ENCODE results near the gene CXCL14.

Gene CXCL14

GRCh38 chr5:135596157-135596763, 17.5 kb upstream of the CXCL14 start:
- DNase-seq (ENCODE audit: low spot score), result no peak

DNA sequence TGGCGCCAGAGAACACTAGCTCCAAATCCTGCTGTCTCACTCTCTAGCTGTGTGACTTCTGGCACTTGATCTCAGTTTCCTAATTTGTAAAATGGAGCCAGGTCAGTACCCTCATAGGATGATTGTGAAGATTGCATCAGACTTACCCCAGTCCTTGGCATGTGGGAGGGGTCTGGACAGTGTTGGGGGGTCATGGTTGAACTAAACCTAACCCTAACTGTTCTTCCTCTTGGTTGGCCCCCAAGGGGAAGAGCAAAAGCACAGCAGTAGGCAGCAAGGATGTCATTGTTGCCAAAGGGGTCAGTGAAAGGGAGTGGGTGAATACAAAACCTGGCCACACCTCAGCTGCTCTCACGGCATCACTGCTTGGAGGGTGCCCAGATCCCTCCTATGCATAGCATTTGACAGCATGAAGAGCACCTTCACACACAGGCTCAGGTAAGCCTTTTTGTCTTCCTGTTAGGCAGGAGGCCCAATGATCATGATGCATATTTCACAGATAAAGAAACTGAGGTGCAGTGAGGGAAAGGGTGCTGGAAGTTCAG, 15.7 kb upstream of the CXCL14 start:
- DNase-seq (ENCODE audit: low spot score), result no peak

GRCh38 chr5:135593886-135594285, 15.1 kb upstream of the CXCL14 start:
- no peak for DNase-seq (ENCODE audit: low spot score)

- DNase-seq (ENCODE audit: low spot score), result no peak
These were observed 14.3 kb upstream of the CXCL14 start for GRCh38 chr5:135593141-135593540.

- DNase-seq (ENCODE audit: low spot score), result no peak
These were observed 13.7 kb upstream of the CXCL14 start for GRCh38 chr5:135592312-135593045.

- DNase-seq (ENCODE audit: low spot score), result no peak
These were observed 12.5 kb upstream of the CXCL14 start for GRCh38 chr5:135591277-135591676.

GRCh38 chr5:135589152-135589551, 10.4 kb upstream of the CXCL14 start:
- no peak for DNase-seq (ENCODE audit: low spot score)

- DNase-seq (ENCODE audit: low spot score), result no peak
These were observed 9.2 kb upstream of the CXCL14 start for GRCh38 chr5:135587721-135588663.

DNA sequence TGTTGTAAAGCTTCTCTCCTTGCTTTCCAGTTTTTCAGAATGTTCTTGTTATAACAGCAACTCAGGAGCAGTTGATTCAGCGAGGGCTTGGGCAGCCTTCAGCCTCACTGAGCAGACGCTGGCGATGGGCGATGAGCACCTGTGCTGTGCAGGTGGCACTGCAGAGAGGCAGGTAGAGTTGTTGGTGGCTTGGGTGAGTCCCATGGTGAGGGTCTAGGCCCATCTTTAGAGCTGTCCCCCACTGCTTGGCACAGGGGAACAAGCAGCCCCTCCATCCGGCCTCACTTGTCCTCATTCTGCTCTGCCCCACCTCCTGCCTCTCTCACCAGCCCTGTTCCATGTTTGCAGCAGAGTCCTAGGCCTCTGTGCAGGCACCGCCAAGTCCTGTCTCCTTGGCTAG, 6.1 kb upstream of the CXCL14 start:
- no peak for DNase-seq (ENCODE audit: low spot score)

- DNase-seq (ENCODE audit: low spot score), result no peak
These were observed 5.5 kb upstream of the CXCL14 start for GRCh38 chr5:135584276-135584675.

- no peak for DNase-seq (ENCODE audit: low spot score)
These were observed 3.4 kb upstream of the CXCL14 start for GRCh38 chr5:135582099-135582781.

GRCh38 chr5:135578305-135578684, 496 bp downstream of the CXCL14 start:
- DNase-seq (ENCODE audit: low spot score), result no peak

GRCh38 chr5:135577421-135577820, 1.4 kb downstream of the CXCL14 start:
- no peak for DNase-seq (ENCODE audit: low spot score)

GRCh38 chr5:135576075-135576599, 2.7 kb downstream of the CXCL14 start:
- no peak for DNase-seq (ENCODE audit: low spot score)

- DNase-seq (ENCODE audit: low spot score), result no peak
These were observed 4.3 kb downstream of the CXCL14 start for GRCh38 chr5:135574493-135574892.

GRCh38 chr5:135571902-135572301, 6.9 kb downstream of the CXCL14 start:
- DNase-seq (ENCODE audit: low spot score), result no peak

GRCh38 chr5:135571066-135571609, 7.7 kb downstream of the CXCL14 start:
- DNase-seq (ENCODE audit: low spot score), result no peak

DNA sequence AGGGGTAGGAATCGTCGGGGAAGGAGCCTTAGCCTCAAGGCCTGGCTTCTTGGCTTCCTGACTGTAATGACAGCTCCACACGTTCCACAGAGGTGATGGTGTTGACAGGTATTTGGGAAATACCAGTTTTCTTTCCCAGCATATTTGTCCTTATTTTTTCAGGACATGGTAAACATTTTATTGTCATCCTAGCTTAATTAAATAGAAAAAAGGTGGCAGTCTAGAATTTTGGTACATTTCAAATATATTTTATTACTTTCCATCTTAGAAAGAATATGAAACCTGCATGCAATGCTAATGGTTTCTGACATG, 8.4 kb downstream of the CXCL14 start:
- no peak for DNase-seq (ENCODE audit: low spot score)

DNA sequence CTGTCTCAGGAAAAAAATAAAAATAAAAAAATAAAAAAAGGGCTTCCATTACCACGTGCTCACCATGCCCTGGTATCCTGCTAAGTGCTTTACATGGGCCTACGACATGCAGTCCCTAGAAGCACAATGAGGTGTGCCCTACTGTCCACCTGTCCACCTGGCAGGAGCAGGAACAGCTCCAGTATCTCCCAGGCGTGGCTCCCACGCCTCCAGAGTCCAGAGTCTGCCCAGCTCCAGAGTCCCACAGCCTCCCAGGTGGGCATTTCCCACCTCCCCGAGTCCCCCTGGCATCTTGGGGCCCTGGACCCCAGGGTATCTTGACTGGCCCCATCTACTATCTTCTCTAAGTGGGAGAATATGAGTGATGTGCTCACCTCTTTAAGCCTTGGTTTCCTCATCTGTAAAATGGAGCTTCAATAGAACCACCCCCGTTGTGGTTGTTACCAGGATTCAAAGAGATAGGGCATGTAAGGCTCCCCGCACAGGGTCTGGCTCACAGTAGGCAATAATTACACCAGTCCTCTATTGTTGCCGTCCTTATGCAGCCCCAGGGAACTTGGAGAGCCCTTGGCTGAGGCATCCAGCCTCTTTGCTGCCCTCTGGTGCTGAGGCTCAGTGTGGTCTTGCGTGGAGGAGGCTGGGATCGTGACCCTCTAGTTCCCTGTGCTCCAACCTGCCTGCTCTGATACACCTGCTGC, 8.9 kb downstream of the CXCL14 start:
- peak; percentile 69 for DNase-seq (ENCODE audit: low spot score)

DNA sequence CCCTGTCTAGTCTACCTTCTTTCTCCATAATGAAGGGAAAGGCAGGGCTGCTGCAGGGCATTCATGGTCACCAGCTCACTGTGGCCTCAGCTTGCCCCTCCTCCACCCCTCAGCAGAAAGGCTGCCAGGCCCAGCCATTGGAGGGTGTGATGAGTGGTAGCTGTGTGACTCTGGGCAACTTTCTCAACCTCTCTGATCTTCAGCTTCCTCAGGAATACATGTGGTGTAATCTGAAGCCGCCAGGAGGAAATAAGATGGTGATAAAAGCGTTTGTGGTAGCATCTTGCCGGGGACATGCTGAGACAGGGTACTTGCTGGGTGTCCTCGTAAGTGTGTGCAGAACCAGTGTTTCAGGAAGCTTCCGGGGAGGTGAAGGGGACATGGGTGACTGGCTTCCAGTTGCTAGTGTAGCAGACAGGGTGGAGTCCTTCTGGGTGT, 9.8 kb downstream of the CXCL14 start:
- no peak for DNase-seq (ENCODE audit: low spot score)

DNA sequence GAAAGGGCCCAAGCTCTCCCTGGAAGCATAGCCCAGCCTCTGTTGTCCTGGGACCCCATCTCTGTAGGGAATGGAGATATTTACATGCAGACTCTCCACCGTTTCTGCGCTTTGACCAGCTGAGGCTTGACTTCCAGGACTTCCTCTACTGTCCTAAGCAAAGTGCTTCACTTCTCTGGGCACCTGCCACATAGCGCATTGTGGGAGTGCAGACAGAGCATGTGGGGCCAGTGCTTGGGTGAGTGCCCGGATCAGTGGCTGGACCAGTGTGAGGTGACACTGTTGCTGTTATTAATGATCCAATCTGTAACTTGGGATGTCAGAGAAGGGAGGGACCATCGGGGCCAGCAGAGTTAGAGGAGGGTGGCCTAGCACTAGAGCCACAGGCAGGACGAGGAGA, 10.5 kb downstream of the CXCL14 start:
- DNase-seq (ENCODE audit: low spot score), result no peak

Data from iPS-NIHi11 (cell line).